GM12873 (cell line): Measurements from ENCODE around the gene PTPRD.

Source experiments
- CTCF ChIP-seq: IDR thresholded peaks from 2 replicates; pipeline ENCODE4 v1.5.1; 2012; ENCODE audit warnings: low read depth, mild to moderate bottlenecking, moderate library complexity, low read length, control low read depth; ENCODE audit not compliant: insufficient read depth; ENCODE audit errors: missing control alignments

Gene PTPRD

GRCh38 chr9:8450810-8451545 lies 2161.8 kb downstream of the PTPRD start:
- TF ChIP-seq CTCF, result no peak

- TF ChIP-seq CTCF, result no peak
Observed at GRCh38 chr9:8448226-8448625, 2164.6 kb downstream of the PTPRD start.

- TF ChIP-seq CTCF, result no peak
Observed at GRCh38 chr9:8447601-8448000, 2165.2 kb downstream of the PTPRD start.

GRCh38 chr9:8437876-8438275 lies 2174.9 kb downstream of the PTPRD start:
- TF ChIP-seq CTCF, result no peak

- TF ChIP-seq CTCF, result no peak
Observed at GRCh38 chr9:8437259-8437658, 2175.5 kb downstream of the PTPRD start.

- TF ChIP-seq CTCF, result no peak
Observed at GRCh38 chr9:8436786-8437185, 2176.0 kb downstream of the PTPRD start.

- TF ChIP-seq CTCF, result no peak
Observed at GRCh38 chr9:8434621-8435020, 2178.2 kb downstream of the PTPRD start.
